K562 (cell line): ENCODE results near the gene NRXN3. TPM values are rescaled to one million over a fixed set of nuclear protein-coding genes. Genes with fewer than 3 reads are reported as not detected.

ENCODE experiments used
- ATAC-seq: fragments of 200-7000 bp; cut with Tn5 transposase; 3 replicates; pipeline ENCODE4 v1.9.1; 2020; ENCODE audit warnings: moderate library complexity
- BruUV-seq: library from RNA; stranded (reverse); fragments of 400-500 nt; replicated peaks from 2 replicates; lab custom pipeline; 2021; lab: Mats Ljungman, UMichigan
- CTCF ChIA-PET: fragments of 300-600 bp; formaldehyde crosslinking; extraction: SDS; loops from one replicate; lab custom pipeline; 2021; ENCODE audit warnings: low intra/inter-chr PET ratio; lab: Yijun Ruan, JAX
- POLR2A ChIA-PET: fragments of 300-600, 350-650 bp; sonication (Branson Sonifier 250); formaldehyde crosslinking; extraction: SDS; loops from one replicate; lab custom pipeline; 2021; ENCODE audit warnings: antibody characterized with exemption, inconsistent platforms; lab: Yijun Ruan, JAX
- DNase-seq, 4 experiments: peaks; one replicate each; pipeline versions ENCODE4 v3.0.0 to v3.0.0-alpha.2; 2011 to 2018; ENCODE audit warnings: low spot score in 3 of 4, mixed read lengths in 3 of 4; ENCODE audit errors: extremely low read depth in 1 of 4
- FAIRE-seq: peaks from 2 replicates; lab custom pipeline; 2011; peaks lifted over from hg19 to GRCh38; lab: Jason Lieb, UNC
- H2AFZ ChIP-seq: 2 replicates; pipeline ENCODE4 v1.6.0; 2011; ENCODE audit warnings: low read depth, low read length, control low read depth, inconsistent platforms
- H3K27ac ChIP-seq: fragments of 200-600 bp; 3 replicates; pipeline ENCODE4 v1.8.0; 2011; ENCODE audit warnings: low read depth, mild to moderate bottlenecking, control low read depth, inconsistent platforms, low read length, moderate library complexity, mixed read lengths; ENCODE audit errors: extremely low read depth
- H3K27me3 ChIP-seq, 2 experiments: fragments of 300-600 bp in 1 of 2; 2 replicates in 1 of 2; 3 replicates in 1 of 2; pipeline versions ENCODE4 v1.6.0 to v1.8.0; 2011; ENCODE audit warnings: inconsistent platforms in 2 of 2, low read length in 2 of 2, mild to moderate bottlenecking in 1 of 2, mixed read lengths in 1 of 2, moderate library complexity in 1 of 2; ENCODE audit not compliant: control insufficient read depth in 2 of 2, insufficient read depth in 2 of 2
- H3K36me3 ChIP-seq: fragments of 300-600 bp; 3 replicates; pipeline ENCODE4 v1.8.0; 2011; ENCODE audit warnings: mild to moderate bottlenecking, low read length, inconsistent platforms; ENCODE audit not compliant: control insufficient read depth, insufficient read depth
- H3K4me1 ChIP-seq, 2 experiments: fragments of 200-600 bp in 1 of 2; replicated peaks in 1 of 2; 2 replicates in 1 of 2; 3 replicates in 1 of 2; pipeline versions ENCODE4 v1.5.1 to v1.8.0; 2011; ENCODE audit warnings: inconsistent platforms in 2 of 2, low read length in 2 of 2, mild to moderate bottlenecking in 1 of 2, mixed read lengths in 1 of 2, moderate library complexity in 1 of 2; ENCODE audit not compliant: control insufficient read depth in 2 of 2, insufficient read depth in 2 of 2
- H3K4me2 ChIP-seq: 2 replicates; pipeline ENCODE4 v1.6.1; 2011; ENCODE audit warnings: low read length, control low read depth, inconsistent platforms, mixed read lengths; ENCODE audit not compliant: insufficient read depth
- H3K4me3 ChIP-seq: fragments of 200-600 bp; sonication (generic), shearing (Covaris generic); 2 replicates; pipeline ENCODE4 v1.5.1; 2016; ENCODE audit warnings: control low read depth, inconsistent platforms
- H3K79me2 ChIP-seq: fragments of 200-600 bp; 3 replicates; pipeline ENCODE4 v1.8.0; 2011; ENCODE audit warnings: low read length, inconsistent platforms; ENCODE audit not compliant: control insufficient read depth, insufficient read depth
- H3K9ac ChIP-seq, 2 experiments: 2 replicates each; pipeline versions ENCODE4 v1.6.0 to v1.6.1; 2011; ENCODE audit warnings: low read depth in 2 of 2, low read length in 2 of 2, control low read depth in 1 of 2, inconsistent platforms in 1 of 2, mild to moderate bottlenecking in 1 of 2, mixed read lengths in 1 of 2; ENCODE audit not compliant: insufficient read depth in 1 of 2
- H3K9me1 ChIP-seq: one replicate; pipeline ENCODE4 v1.6.0; 2011; ENCODE audit warnings: inconsistent platforms, mild to moderate bottlenecking, low read length, moderate library complexity; ENCODE audit not compliant: control insufficient read depth, insufficient read depth
- H3K9me3 ChIP-seq: replicated peaks from 2 replicates; pipeline ENCODE4 v1.5.1; 2011; ENCODE audit warnings: low read depth, low read length, inconsistent platforms; ENCODE audit not compliant: control insufficient read depth, insufficient read depth
- H4K20me1 ChIP-seq: replicated peaks from 2 replicates; pipeline ENCODE4 v1.6.1; 2011; ENCODE audit warnings: low read length, inconsistent platforms, mixed read lengths; ENCODE audit not compliant: control insufficient read depth, insufficient read depth
- CBFA2T2 ChIP-seq: fragments of 450-650 bp; conservative IDR thresholded peaks from 2 replicates; pipeline ENCODE4 v1.6.1; 2017; ENCODE audit warnings: mild to moderate bottlenecking
- DACH1 ChIP-seq: fragments of 450-650 bp; IDR thresholded peaks from 2 replicates; pipeline ENCODE4 v1.6.1; 2018; ENCODE audit not compliant: partially characterized antibody
- KAT8 ChIP-seq: fragments of 450-650 bp; IDR thresholded peaks from 2 replicates; pipeline ENCODE4 v1.6.1; 2016; ENCODE audit warnings: low read depth, mild to moderate bottlenecking
- KHSRP ChIP-seq: fragments of 450-650 bp; IDR thresholded peaks from 2 replicates; pipeline ENCODE4 v1.6.1; 2017
- YBX1 ChIP-seq: fragments of 450-650 bp; IDR thresholded peaks from 2 replicates; pipeline ENCODE4 v1.7.1; 2016; ENCODE audit warnings: mild to moderate bottlenecking
- ZNF507 ChIP-seq: conservative IDR thresholded peaks from 2 replicates; pipeline ENCODE4 v1.6.1; 2017; ENCODE audit warnings: missing genetic modification characterization, missing compliant biosample characterization
- ZNF57 ChIP-seq: fragments of 450-650 bp; formaldehyde crosslinking; IDR thresholded peaks from 2 replicates; pipeline ENCODE4 v1.4.0; 2020; ENCODE audit warnings: mild to moderate bottlenecking, moderate library complexity
- WGBS: fragments of 100-300 bp; shearing (Covaris generic); methylation state at CpG from one replicate; pipeline ENCODE4 v1.1.6; 2016; ENCODE audit warnings: low coverage, mixed read lengths; ENCODE audit not compliant: insufficient coverage; ENCODE audit errors: missing lambda C conversion rate; 5-methylcytosine and 5-hydroxymethylcytosine counted together
- in situ Hi-C: fragments of 300-500 bp; cut with MboI; formaldehyde crosslinking; loops from 4 replicates; pipeline ENCODE4 v1.15.0; 2018; ENCODE audit warnings: inconsistent platforms, mixed read lengths
- intact Hi-C: fragments of 100-400 bp; cut with micrococcal nuclease; formaldehyde crosslinking; loops from 2 replicates; pipeline ENCODE4 v1.14.2; 2022
- polyA plus RNA-seq, 8 experiments: library from polyadenylated mRNA; depleted of rRNA in 4 of 8; stranded (reverse) in 5 of 8; unstranded in 3 of 8; fragments of >200 nt; fragmentation: Nextera tagmentation in 2 of 8; fragmentation: Illumina TruSeq in 1 of 8; extraction: Ambion mirVana in 2 of 8; extraction: Trizol in 1 of 8; gene quantifications; 2 replicates each; pipeline versions ENCODE4 v1.2.1 to v1.2.3, GENCODE V29; 2011 to 2014; ENCODE audit warnings: inconsistent platforms in 1 of 8, missing spikeins in 1 of 8
- total RNA-seq, 7 experiments: library from RNA; depleted of rRNA in 6 of 7; stranded (reverse); fragments of >200 nt in 6 of 7; fragmentation: Illumina TruSeq in 2 of 7; extraction: Trizol in 2 of 7; gene quantifications; 2 replicates each; pipeline versions ENCODE4 v1.2.1 to v1.2.3, GENCODE V29; 2011 to 2021; ENCODE audit warnings: low replicate concordance in 1 of 7
- TF ChIP-seq, protein P1 (sequence below): sonication (generic); formaldehyde crosslinking; IDR thresholded peaks from 2 replicates; pipeline ENCODE4 v1.8.1; 2023; ENCODE audit warnings: mild to moderate bottlenecking, missing genetic modification reagents
- TF ChIP-seq, protein P2 (sequence below): fragments of 250-450 bp; sonication (Bioruptor Pico); IDR thresholded peaks from 2 replicates; pipeline ENCODE4 v1.4.0; 2020; ENCODE audit warnings: mild to moderate bottlenecking, moderate library complexity, borderline replicate concordance

Gene NRXN3
- total and polyA plus RNA-seq, 9 of the 15 experiments (the other 6 are each of a cell fraction or from before 2014, with no cell fraction given), result 0.09 TPM; not detected in 8

DNA sequence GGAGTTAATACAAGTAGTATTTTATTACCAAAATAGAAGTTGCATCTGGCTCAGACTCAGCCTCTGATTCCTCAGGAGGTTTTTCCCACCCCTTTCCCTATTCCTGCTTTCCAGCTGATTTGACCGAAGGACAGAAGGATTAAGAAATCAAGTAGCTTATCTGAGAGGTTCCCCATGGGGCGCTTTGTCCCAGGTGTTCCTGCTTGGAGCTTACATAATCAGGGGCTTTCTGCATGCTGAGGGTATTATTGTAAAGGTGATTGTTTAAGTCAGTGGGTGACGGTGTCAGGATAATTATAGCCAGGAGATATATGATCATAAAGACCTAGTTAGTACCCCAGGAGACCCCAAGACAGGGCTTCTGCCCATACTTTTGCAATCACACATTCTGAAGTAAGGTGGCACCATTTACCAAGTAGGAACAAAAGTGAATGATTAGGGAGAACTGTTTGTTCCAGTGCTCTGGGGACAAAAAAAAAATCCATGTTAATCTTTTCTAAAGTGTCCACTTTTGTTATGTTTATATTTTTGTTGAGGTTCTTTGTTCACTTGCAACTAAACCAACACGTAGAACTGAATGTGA, 921.3 kb downstream of the NRXN3 start:
- no peaks in the 10 kb centered on the region; the same call in 1 of the 2 replicates for H3K9me3 ChIP-seq
- no peak overlapping the region for H3K4me2 ChIP-seq
- H3K36me3 ChIP-seq, result no peaks in the 10 kb centered on the region
- no peaks in the 10 kb centered on the region for H3K4me1 ChIP-seq
- H4K20me1 ChIP-seq, result no peaks in the 10 kb centered on the region
- H3K9ac ChIP-seq, result no peak overlapping the region
- H3K27me3 ChIP-seq, result no peaks in the 10 kb centered on the region
- no peak overlapping the region for H3K27ac ChIP-seq
- H2AFZ ChIP-seq, result no peak overlapping the region
- ChIA-PET CTCF (no interaction called here), POLR2A (no interaction called here)
- no peak overlapping the region for H3K4me3 ChIP-seq
- intact Hi-C loops (no loop called here), in situ Hi-C loops (no loop called here)
- FAIRE-seq, result no peak
- no peak for ATAC-seq
- H3K79me2 ChIP-seq, result no peaks in the 10 kb centered on the region
- H3K9me1 ChIP-seq, result no peaks in the 10 kb centered on the region
- 0% methylated on average over 4 of the region's 4 CpGs for WGBS
- BruUV-seq, result no TSS peak
- TF ChIP-seq YBX1 (no peak), CBFA2T2 (no peak), KHSRP (no peak), ZNF57 (no peak), KAT8 (no peak), DACH1 (no peak), ZNF507 (no peak)
- TF ChIP-seq, protein P1, sequence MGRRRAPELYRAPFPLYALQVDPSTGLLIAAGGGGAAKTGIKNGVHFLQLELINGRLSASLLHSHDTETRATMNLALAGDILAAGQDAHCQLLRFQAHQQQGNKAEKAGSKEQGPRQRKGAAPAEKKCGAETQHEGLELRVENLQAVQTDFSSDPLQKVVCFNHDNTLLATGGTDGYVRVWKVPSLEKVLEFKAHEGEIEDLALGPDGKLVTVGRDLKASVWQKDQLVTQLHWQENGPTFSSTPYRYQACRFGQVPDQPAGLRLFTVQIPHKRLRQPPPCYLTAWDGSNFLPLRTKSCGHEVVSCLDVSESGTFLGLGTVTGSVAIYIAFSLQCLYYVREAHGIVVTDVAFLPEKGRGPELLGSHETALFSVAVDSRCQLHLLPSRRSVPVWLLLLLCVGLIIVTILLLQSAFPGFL (CRISPR knock-in tag), result no peak
- TF ChIP-seq, protein P2, sequence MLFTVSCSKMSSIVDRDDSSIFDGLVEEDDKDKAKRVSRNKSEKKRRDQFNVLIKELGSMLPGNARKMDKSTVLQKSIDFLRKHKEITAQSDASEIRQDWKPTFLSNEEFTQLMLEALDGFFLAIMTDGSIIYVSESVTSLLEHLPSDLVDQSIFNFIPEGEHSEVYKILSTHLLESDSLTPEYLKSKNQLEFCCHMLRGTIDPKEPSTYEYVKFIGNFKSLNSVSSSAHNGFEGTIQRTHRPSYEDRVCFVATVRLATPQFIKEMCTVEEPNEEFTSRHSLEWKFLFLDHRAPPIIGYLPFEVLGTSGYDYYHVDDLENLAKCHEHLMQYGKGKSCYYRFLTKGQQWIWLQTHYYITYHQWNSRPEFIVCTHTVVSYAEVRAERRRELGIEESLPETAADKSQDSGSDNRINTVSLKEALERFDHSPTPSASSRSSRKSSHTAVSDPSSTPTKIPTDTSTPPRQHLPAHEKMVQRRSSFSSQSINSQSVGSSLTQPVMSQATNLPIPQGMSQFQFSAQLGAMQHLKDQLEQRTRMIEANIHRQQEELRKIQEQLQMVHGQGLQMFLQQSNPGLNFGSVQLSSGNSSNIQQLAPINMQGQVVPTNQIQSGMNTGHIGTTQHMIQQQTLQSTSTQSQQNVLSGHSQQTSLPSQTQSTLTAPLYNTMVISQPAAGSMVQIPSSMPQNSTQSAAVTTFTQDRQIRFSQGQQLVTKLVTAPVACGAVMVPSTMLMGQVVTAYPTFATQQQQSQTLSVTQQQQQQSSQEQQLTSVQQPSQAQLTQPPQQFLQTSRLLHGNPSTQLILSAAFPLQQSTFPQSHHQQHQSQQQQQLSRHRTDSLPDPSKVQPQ, result no peak
- no peak for DNase-seq
